Measurements from ENCODE around the gene SHISAL2A. TPM values are rescaled to one million over a fixed set of nuclear protein-coding genes. Genes with fewer than 3 reads are reported as not detected.
"Not testable (repeated sequence)": the region's sequence is repeated elsewhere in the genome, so short reads cannot be mapped to it uniquely, and the experiment has no call there.

The SHISAL2A gene
- total RNA-seq, 1 donor from 2014 or later: not detected

- no peak for DNase-seq (ENCODE audit: low read depth in 2 of 2)
Measured at GRCh38 chr1:52684545-52684944, 51.6 kb downstream of the SHISAL2A start.

DNA sequence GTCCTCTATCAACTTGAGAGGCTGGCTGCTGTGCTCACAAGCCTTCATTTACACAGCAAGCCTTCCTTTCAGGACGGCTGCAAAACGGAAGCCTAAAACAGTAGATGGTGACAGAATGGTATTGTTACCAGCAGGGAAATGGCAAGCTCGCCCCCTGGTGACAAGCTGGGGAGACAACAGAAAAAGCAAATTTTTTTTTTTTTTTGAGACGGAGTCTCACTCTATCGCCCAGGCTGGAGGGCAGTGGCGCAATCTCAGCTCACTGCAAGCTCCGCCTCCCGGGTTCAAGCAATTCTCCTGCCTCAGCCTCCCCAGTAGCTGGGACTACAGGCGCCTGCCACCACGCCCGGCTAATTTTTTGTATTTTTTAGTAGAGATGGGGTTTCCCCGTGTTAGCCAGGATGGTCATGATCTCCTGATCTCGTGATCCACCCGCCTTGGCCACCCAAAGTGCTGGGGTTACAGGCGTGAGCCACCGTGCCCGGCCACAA is 53.3 kb downstream of the SHISAL2A start:
- peak; percentile 54 to 86 for DNase-seq (ENCODE audit: low read depth in 2 of 2)

GRCh38 chr1:52686830-52687229 is 53.9 kb downstream of the SHISAL2A start:
- DNase-seq (ENCODE audit: low read depth in 2 of 2): no peak

DNA sequence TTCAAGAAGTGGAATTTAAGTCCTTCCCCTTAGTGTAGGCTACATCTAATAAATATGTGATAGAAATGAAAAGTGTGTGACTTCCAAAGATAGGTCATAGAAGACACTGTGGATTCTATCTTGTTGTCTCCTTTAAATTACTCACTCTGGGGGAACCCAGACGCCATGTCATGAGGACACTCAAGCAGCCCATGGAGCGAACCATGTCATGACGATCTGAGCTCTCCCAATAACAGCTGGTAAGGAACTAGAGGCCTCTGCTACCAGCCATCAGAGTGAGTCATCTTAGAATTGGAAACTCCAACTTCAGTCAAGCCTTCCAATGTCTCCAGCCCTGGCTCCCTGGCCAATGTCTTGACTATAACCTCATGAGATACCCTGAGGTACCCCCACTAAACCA is 58.9 kb downstream of the SHISAL2A start:
- no peak for DNase-seq (ENCODE audit: low read depth in 2 of 2)

DNA sequence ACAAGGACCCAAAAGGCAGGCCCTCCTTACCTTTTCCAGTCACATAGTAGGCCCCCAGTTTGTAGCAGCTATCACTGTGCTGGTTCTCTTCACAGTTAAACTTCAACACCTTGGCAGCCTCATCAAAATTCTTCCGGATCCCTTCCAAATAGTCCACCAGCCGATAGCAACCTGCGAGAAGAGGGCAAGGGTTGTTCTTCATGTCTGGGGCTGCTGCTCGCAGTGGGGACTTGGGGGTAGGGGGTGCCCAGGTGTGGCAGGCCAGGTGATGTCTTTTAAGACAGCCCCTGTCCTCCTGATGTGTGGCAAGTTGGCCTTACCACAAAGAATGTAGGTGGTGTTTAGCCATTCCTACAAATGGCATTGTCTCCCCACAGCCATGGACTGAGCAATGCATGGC is 59.7 kb downstream of the SHISAL2A start:
- DNase-seq (ENCODE audit: low read depth in 2 of 2): no peak

GRCh38 chr1:52693351-52693750 is 60.4 kb downstream of the SHISAL2A start:
- not testable (repeated sequence) for DNase-seq (ENCODE audit: low read depth in 2 of 2)

DNA sequence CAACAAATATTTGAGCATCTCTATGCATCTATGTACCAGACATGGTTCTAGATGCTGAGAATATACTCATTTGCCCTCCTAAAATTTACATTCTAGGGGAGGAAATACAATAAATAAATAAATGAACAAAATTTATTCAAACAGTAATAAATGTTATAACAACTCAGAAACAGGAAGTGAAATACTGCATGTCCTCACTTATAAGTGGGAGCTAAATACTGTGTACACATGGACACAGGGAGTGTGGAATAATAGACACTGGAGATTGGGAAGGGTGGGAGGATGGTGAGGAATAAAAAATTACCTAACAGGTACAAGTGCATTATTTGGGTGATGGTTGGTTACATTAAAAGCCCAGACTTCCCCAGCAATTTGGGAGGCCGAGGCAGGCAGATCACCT is 60.9 kb downstream of the SHISAL2A start:
- DNase-seq (ENCODE audit: low read depth in 2 of 2): no peak

- no peak for DNase-seq (ENCODE audit: low read depth in 2 of 2)
Measured at GRCh38 chr1:52695627-52696026, 62.7 kb downstream of the SHISAL2A start.

- peak; percentile 52 to 84 for DNase-seq (ENCODE audit: low read depth in 2 of 2)
Measured at GRCh38 chr1:52697795-52698674, 65.1 kb downstream of the SHISAL2A start, which contains the start of gene COA7. Gene COA7 (minus strand): TSS chr1:52698347. CDS start chr1:52698326, 21 bp downstream.

- DNase-seq (ENCODE audit: low read depth in 2 of 2): peak; percentile 86 to 94
Measured at GRCh38 chr1:52702886-52703787, 70.2 kb downstream of the SHISAL2A start.

DNA sequence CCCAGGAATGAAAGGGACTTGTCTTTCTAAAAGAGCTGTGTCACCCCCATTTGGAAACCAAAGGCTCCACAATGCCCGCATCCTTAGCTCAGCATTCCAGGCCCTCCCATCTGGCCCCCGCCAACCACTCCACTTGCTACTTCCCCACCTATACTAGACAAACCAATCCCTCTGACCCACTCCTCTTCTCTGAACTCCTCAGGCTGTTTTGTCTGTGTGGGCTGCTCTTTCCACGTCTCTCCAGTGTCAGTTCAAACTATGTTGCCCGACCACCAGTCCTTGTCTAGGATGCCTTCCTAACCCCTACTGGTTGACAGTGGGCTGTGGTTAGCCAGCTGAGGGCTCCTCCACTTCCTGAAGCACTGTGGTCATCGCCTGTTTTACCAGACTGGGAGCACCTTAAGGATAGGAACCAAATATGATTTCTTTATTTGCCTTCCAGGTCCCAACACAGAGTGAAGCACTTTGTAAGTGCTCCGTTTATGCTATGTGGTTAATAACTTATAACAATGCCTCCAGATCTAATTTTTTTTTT is 73.2 kb downstream of the SHISAL2A start:
- no peak for DNase-seq (ENCODE audit: low read depth in 2 of 2)

Other genes starting within 250 kb of the SHISAL2A start
- gene ORC1, start 228.7 kb upstream of the SHISAL2A start, total RNA-seq: 3.5 and 6.5 TPM in 2 replicates
- 8.0 and 9.1 TPM in 2 replicates for gene PRPF38A, start 228.6 kb upstream of the SHISAL2A start, total RNA-seq
- gene TUT4, start 80.1 kb upstream of the SHISAL2A start, total RNA-seq: 13.7 and 16.6 TPM in 2 replicates
- 15.0 and 20.7 TPM in 2 replicates for gene GPX7, start 30.8 kb upstream of the SHISAL2A start, total RNA-seq
- 8.3 and 10.4 TPM in 2 replicates for gene COA7, start 65.2 kb downstream of the SHISAL2A start, total RNA-seq
- 29.5 and 30.8 TPM in 2 replicates for gene ZYG11B, start 93.3 kb downstream of the SHISAL2A start, total RNA-seq
- gene ZYG11A, start 209.6 kb downstream of the SHISAL2A start, total RNA-seq: 0.13 TPM in 2 replicates

Data from dermis microvascular lymphatic vessel endothelial cell (primary cell).